Amniotic epithelial cell (primary cell): ENCODE results near the gene UBASH3A.

Source experiments
- DNase-seq: peaks from one replicate; pipeline ENCODE4 v3.0.0-alpha.2; 2010; ENCODE audit warnings: low read depth

Gene UBASH3A

DNA sequence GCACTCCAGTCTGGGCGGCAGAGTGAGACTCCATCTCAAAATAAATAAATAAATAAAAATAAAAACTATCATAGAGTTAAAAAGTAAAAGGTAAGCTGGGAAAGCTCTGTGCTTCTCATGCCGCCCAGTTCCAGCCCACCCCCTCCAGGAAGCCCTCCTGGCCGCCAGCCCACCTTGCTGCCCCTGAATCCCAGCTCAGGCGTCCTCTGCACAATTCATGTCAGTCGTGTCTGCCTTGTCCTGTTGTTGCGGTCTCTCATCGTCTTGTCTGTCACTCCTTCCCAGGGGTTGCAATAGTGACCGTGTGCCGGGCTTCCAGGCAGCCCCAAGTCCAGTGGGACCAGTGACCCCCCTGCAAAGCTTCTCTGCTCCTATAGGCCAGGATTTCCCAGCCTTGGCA is 48.2 kb downstream of the UBASH3A start:
- DNase-seq: no peak

- no peak for DNase-seq
Observed at GRCh38 chr21:42452401-42453223, 48.9 kb downstream of the UBASH3A start.

GRCh38 chr21:42453224-42453985 is 49.7 kb downstream of the UBASH3A start:
- DNase-seq: no peak

DNA sequence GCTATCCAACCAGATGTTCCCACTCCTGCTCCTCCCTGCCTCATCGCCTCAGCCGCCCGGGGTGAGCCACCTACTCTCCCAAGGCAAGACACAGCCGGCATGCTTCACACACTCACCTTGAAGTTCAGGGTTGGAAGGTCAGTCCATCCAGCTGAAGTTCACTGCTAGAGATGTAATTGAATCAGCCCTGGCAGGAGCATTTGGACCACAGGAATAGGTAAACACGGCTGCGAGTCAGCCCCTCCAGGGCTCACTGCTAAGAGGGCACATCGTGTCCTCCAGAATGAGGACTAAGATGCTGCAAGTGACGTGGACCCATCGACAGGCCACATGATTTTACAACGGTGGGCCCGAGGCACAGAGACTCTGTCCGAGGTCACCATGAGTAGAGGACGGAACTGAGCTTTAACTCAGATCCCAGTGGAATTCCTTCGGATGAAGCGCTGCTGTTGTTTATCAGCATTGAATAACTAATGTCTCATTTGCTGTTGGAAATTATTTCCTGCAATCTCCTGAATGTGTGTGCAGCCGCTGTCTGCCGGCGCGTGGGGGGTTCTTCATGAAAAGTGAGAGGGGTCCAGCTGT is 50.4 kb downstream of the UBASH3A start:
- no peak for DNase-seq

DNA sequence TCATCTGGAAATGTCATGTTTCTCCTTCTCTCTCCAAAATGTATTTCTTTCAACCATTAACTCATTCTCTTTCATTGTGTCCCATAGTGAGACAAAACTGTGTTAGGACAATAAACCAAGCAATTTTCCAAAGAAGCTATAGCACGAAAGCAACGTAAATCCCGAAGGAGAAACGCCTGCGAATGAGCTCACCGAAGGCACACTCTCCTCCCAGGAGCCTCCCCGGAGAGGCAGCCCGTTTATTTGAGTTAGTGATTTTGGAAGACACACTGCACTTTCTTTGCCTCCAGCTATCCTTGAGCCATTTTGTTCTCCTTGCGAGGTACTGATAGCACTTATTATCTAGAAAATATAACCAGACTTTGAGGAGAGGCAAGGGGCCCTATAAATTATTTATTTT is 51.1 kb downstream of the UBASH3A start:
- no peak for DNase-seq

DNA sequence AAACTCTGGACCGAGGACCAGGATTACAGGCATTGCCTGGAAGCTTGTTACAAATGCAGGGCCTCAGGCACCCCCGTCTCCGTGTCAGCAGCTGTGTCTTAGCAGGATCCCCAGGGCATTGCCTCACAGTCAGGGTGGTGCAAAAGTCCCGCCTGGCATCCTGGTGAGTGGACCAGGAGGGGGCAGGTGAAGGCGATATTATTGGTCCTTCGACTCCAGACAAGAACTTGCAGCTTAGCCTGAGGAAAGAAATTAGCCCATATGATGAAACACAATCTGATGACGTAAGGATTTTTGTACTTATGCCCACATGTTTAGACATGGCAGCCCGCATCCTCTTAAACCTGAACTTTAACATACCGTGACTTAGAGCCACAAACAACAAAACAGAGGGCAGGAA is 51.5 kb downstream of the UBASH3A start:
- DNase-seq: no peak

- no peak for DNase-seq
Observed at GRCh38 chr21:42455754-42456440, 52.2 kb downstream of the UBASH3A start.

GRCh38 chr21:42456457-42456856 is 52.8 kb downstream of the UBASH3A start:
- no peak for DNase-seq

DNA sequence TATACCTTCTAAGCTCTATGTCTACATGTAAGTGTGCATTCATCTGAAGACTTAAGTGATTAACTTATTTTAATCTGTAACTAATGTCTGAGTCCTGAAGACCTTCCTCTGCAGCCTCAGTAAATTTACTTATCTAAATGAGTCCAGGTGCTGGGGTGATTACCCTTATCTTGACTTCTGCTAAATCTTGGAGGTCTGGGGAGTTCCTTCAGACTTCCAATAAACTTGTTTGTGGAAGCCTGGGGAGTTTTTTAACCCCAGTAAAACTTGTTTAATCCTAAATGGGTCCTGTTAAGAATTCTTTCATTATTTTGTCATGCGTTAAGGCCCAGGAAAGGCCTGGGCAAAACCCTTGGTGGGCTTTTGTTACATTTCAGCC is 55.4 kb downstream of the UBASH3A start:
- no peak for DNase-seq

DNA sequence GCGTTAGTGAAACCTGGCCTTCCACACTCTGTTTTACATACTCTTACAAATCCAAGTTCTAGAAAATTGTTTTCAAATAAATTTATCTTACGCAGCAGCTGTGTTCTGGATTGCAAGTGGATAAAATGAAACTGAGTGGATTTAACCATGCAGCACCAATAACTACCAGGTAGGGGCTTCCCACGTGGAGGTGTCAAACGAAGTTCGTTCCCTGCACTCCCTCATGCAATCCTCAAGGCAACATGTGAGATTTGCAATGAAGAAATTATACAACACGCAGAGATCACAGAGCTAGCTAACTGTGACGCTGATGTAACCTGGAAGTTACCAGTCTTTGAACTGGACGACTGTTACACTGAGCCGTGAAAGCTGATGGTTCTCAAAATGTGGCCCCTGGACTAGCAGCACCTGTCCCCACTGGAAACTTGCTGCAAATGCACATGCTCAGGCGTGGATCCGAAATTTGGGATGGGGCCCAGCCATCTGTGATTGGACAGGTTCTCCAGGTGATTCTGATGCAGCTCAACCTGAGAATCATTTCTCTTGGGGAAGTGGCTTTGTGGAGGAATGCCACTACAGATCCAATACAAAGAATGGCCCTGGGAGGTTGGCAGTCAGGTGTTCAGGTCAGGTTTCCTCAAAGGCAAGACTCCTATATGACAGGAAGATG is 56.0 kb downstream of the UBASH3A start:
- DNase-seq: no peak

- no peak for DNase-seq
Observed at GRCh38 chr21:42460391-42461184, 56.9 kb downstream of the UBASH3A start.

- DNase-seq: no peak
Observed at GRCh38 chr21:42461185-42461520, 57.5 kb downstream of the UBASH3A start.

- DNase-seq: no peak
Observed at GRCh38 chr21:42461881-42462877, 58.5 kb downstream of the UBASH3A start.

GRCh38 chr21:42463861-42464515 is 60.3 kb downstream of the UBASH3A start:
- DNase-seq: peak; percentile 66

GRCh38 chr21:42465008-42465802 is 61.5 kb downstream of the UBASH3A start:
- DNase-seq: no peak

DNA sequence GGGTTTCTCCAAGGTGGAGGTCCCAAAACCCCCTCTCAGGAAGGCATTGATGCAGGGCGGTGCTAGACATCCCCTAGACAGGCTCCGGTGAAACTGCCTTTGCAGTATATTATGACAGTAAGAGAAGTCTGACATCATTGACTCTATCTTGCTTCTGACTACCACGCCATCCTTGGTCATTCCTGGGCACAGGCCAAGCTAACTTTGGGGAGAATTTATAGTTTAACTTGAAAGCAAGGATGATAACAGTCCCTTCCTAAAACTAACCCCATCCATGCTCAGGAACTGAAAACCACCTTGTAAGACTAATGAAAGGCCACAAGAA is 62.1 kb downstream of the UBASH3A start:
- DNase-seq: no peak

DNA sequence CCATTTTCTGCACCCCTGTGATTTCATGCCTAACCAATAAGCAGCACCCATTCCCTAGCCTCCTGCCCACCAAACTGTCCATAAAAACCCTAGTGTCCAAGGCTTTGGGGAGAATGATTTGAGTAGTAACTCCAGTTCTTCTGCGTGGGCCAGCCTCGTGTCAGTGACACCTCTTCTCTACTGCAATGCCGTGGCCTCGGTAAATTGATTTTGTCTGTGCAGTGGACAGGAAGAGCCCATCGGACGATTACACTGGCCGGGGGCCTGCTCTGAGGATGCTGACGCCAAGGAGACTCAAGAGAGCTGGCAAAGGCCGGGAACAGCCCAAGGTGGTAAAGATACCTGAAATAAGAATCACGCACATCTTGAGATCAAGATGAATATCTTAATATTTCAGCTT is 63.0 kb downstream of the UBASH3A start:
- DNase-seq: no peak

GRCh38 chr21:42467140-42467983 is 63.7 kb downstream of the UBASH3A start:
- DNase-seq: peak; percentile 59
